SH-SY5Y (cell line): ENCODE measurements around the gene INO80C.

Experiments used
- GATA2 ChIP-seq: IDR thresholded peaks from 2 replicates; pipeline ENCODE4 v1.6.1; 2011; ENCODE audit warnings: mild to moderate bottlenecking, low read depth, low read length
- GATA3 ChIP-seq: IDR thresholded peaks from 2 replicates; pipeline ENCODE4 v1.6.1; 2011; ENCODE audit warnings: low read depth, mild to moderate bottlenecking, low read length, moderate library complexity

- no peak for TF ChIP-seq GATA2
- TF ChIP-seq GATA3: no peak
These were observed 37.0 kb downstream of the INO80C start for GRCh38 chr18:35460736-35461161.
